Neuronal stem cell (in vitro differentiated cells): Measurements from ENCODE around the gene GPRC6A.
"Not testable (repeated sequence)": the region's sequence is repeated elsewhere in the genome, so short reads cannot be mapped to it uniquely, and the experiment has no call there.

Experiments used
- DNase-seq: peaks from one replicate; pipeline ENCODE4 v3.0.0-alpha.2; 2013; ENCODE audit warnings: low spot score
- H2AFZ ChIP-seq: one replicate; pipeline ENCODE4 v1.6.1; 2013; ENCODE audit warnings: mild to moderate bottlenecking, low read length, inconsistent platforms
- H2AK5ac ChIP-seq: 2 replicates; pipeline ENCODE4 v1.6.1; 2013; ENCODE audit warnings: low read depth, mild to moderate bottlenecking, inconsistent platforms, low read length, moderate library complexity, mixed read lengths
- H2BK120ac ChIP-seq: 2 replicates; pipeline ENCODE4 v1.6.1; 2013; ENCODE audit warnings: low read depth, mild to moderate bottlenecking, inconsistent platforms, low read length, moderate library complexity, mixed read lengths
- H2BK12ac ChIP-seq: one replicate; pipeline ENCODE4 v1.6.1; 2013; ENCODE audit warnings: low read length, inconsistent platforms
- H2BK15ac ChIP-seq: 2 replicates; pipeline ENCODE4 v1.6.1; 2013; ENCODE audit warnings: mild to moderate bottlenecking, low read length, inconsistent platforms, mixed read lengths
- H2BK5ac ChIP-seq: one replicate; pipeline ENCODE4 v1.6.1; 2013; ENCODE audit warnings: inconsistent platforms, mild to moderate bottlenecking, low read length, moderate library complexity
- H3K14ac ChIP-seq: one replicate; pipeline ENCODE4 v1.6.1; 2013; ENCODE audit warnings: low read length, inconsistent platforms
- H3K18ac ChIP-seq: 2 replicates; pipeline ENCODE4 v1.6.1; 2013; ENCODE audit warnings: low read length, inconsistent platforms
- H3K23ac ChIP-seq: 2 replicates; pipeline ENCODE4 v1.6.1; 2013; ENCODE audit warnings: low read depth, mild to moderate bottlenecking, mixed read lengths, low read length, inconsistent platforms; ENCODE audit not compliant: poor library complexity
- H3K27ac ChIP-seq: replicated peaks from 3 replicates; pipeline ENCODE4 v1.5.1; 2013; ENCODE audit warnings: low read length, inconsistent platforms
- H3K27me3 ChIP-seq, 3 experiments: 2 replicates each; pipeline ENCODE4 v1.6.1; 2013; ENCODE audit warnings: low read length in 3 of 3, mild to moderate bottlenecking in 2 of 3, inconsistent platforms in 1 of 3, low read depth in 1 of 3, mixed read lengths in 1 of 3, moderate library complexity in 1 of 3; ENCODE audit not compliant: control insufficient read depth in 3 of 3, insufficient read depth in 3 of 3
- H3K36me3 ChIP-seq, 2 donors: replicated peaks in 1 of 2; 2 replicates each; pipeline ENCODE4 v1.6.1; 2013; ENCODE audit warnings: low read length in 2 of 2; ENCODE audit not compliant: control insufficient read depth in 2 of 2, insufficient read depth in 2 of 2
- H3K4ac ChIP-seq: 2 replicates; pipeline ENCODE4 v1.6.1; 2013; ENCODE audit warnings: inconsistent platforms, mild to moderate bottlenecking, low read length, moderate library complexity
- H3K4me1 ChIP-seq, 2 donors: 1 replicate in 1 of 2; 2 replicates in 1 of 2; pipeline ENCODE4 v1.6.1; 2013; ENCODE audit warnings: low read length in 2 of 2, low read depth in 1 of 2; ENCODE audit not compliant: control insufficient read depth in 2 of 2, insufficient read depth in 1 of 2
- H3K4me2 ChIP-seq: one replicate; pipeline ENCODE4 v1.6.1; 2013; ENCODE audit warnings: mild to moderate bottlenecking, low read length, inconsistent platforms; ENCODE audit not compliant: insufficient read depth, poor library complexity, severe bottlenecking
- H3K4me3 ChIP-seq, 2 donors: 2 replicates each; pipeline ENCODE4 v1.5.1; 2013; ENCODE audit warnings: low read length in 2 of 2, mild to moderate bottlenecking in 2 of 2, inconsistent platforms in 1 of 2, moderate library complexity in 1 of 2
- H3K79me1 ChIP-seq: one replicate; pipeline ENCODE4 v1.6.1; 2013; ENCODE audit warnings: low read depth, mild to moderate bottlenecking, inconsistent platforms, low read length, moderate library complexity
- H3K9ac ChIP-seq: one replicate; pipeline ENCODE4 v1.6.1; 2013; ENCODE audit warnings: mild to moderate bottlenecking, low read depth, low read length, inconsistent platforms; ENCODE audit not compliant: poor library complexity
- H3K9me3 ChIP-seq, 2 donors: replicated peaks in 1 of 2; 2 replicates each; pipeline versions ENCODE3 to v1.6.1; 2013; ENCODE audit warnings: low read length in 2 of 2, mild to moderate bottlenecking in 2 of 2, inconsistent platforms in 1 of 2, low read depth in 1 of 2, mixed read lengths in 1 of 2, moderate library complexity in 1 of 2; ENCODE audit not compliant: control insufficient read depth in 2 of 2, insufficient read depth in 1 of 2
- H4K8ac ChIP-seq: one replicate; pipeline ENCODE4 v1.6.1; 2013; ENCODE audit warnings: low read depth, mild to moderate bottlenecking, inconsistent platforms, low read length, moderate library complexity
- H4K91ac ChIP-seq: one replicate; pipeline ENCODE4 v1.6.1; 2013; ENCODE audit warnings: low read length, low read depth, mild to moderate bottlenecking, inconsistent platforms; ENCODE audit not compliant: poor library complexity
- WGBS, 2 donors: extraction: QIAGEN DNeasy Blood & Tissue Kit; methylation state at CpG; one replicate each; pipeline ENCODE4 v1.1.7; 2013; ENCODE audit warnings: missing lambda C conversion rate in 2 of 2, mixed read lengths in 1 of 2; ENCODE audit not compliant: insufficient read length in 2 of 2, insufficient replicate concordance in 1 of 2; ENCODE audit errors: extremely low coverage in 2 of 2; 5-methylcytosine and 5-hydroxymethylcytosine counted together

The GPRC6A gene

GRCh38 chr6:116834526-116834925, 5.6 kb upstream of the GPRC6A start:
- H4K8ac ChIP-seq, H2BK12ac ChIP-seq, H3K14ac ChIP-seq, H3K79me1 ChIP-seq, H3K18ac ChIP-seq, H2AFZ ChIP-seq, H3K36me3 ChIP-seq, H3K27me3 ChIP-seq, H3K9me3 ChIP-seq, H3K4me1 ChIP-seq, H4K91ac ChIP-seq, H3K4me3 ChIP-seq, DNase-seq, H3K23ac ChIP-seq, H2BK5ac ChIP-seq, H2AK5ac ChIP-seq, H2BK120ac ChIP-seq, H3K27ac ChIP-seq, H3K4ac ChIP-seq, H2BK15ac ChIP-seq, H3K9ac ChIP-seq, H3K4me2 ChIP-seq: not testable (repeated sequence)
- WGBS, 2 donors = no CpG with 5 or more reads among the region's 2 CpGs

GRCh38 chr6:116827561-116828240, 1.2 kb downstream of the GPRC6A start:
- Histone ChIP-seq H2BK12ac (no peak overlapping the region), H3K4ac (no peak overlapping the region), H2BK120ac (no peak overlapping the region), H3K9ac (no peak overlapping the region), H2BK5ac (no peak overlapping the region), H3K27ac (no peak overlapping the region), H4K91ac (no peak overlapping the region), H3K9me3 (no peaks in the 10 kb centered on the region), H3K27me3 (no peaks in the 10 kb centered on the region), H2AK5ac (no peak overlapping the region), H2AFZ (no peak overlapping the region), H3K36me3 (no peaks in the 10 kb centered on the region), H3K23ac (no peak overlapping the region), H3K4me3 (no peak overlapping the region), H2BK15ac (no peak overlapping the region), H3K79me1 (no peaks in the 10 kb centered on the region), H3K18ac (no peak overlapping the region), H3K4me2 (no peak overlapping the region), H3K14ac (no peak overlapping the region), H3K4me1 (no peaks in the 10 kb centered on the region), H4K8ac (no peak overlapping the region)
- DNase-seq = no peak
- WGBS, 2 donors = no CpG with 5 or more reads among the region's 2 CpGs

- not testable (repeated sequence) for H3K4ac ChIP-seq, H3K23ac ChIP-seq, H4K91ac ChIP-seq, H3K27ac ChIP-seq, H3K4me1 ChIP-seq, H2BK12ac ChIP-seq, H3K4me3 ChIP-seq, H3K9ac ChIP-seq, H3K18ac ChIP-seq, H3K9me3 ChIP-seq, H2BK5ac ChIP-seq, H3K36me3 ChIP-seq, H3K27me3 ChIP-seq, H3K79me1 ChIP-seq, H2BK15ac ChIP-seq, H3K14ac ChIP-seq, H2AK5ac ChIP-seq, H2AFZ ChIP-seq, DNase-seq, H3K4me2 ChIP-seq, H2BK120ac ChIP-seq, H4K8ac ChIP-seq
- no CpG with 5 or more reads among the region's 15 CpGs for WGBS, 2 donors
These were observed 12.5 kb downstream of the GPRC6A start for GRCh38 chr6:116816336-116816735.

GRCh38 chr6:116812051-116812650, 16.7 kb downstream of the GPRC6A start:
- Histone ChIP-seq H2BK15ac (no peak overlapping the region), H3K23ac (no peak overlapping the region)
- no CpG with 5 or more reads among the region's 2 CpGs for WGBS, 2 donors

More at GRCh38 chr6:116812051-116812650, 16.7 kb downstream of the GPRC6A start:
- Histone ChIP-seq H3K18ac (no peak overlapping the region), H2BK12ac (no peak overlapping the region), H3K9me3 (no peaks in the 10 kb centered on the region), H3K79me1 (no peaks in the 10 kb centered on the region), H3K4me3 (no peak overlapping the region), H2BK5ac (no peak overlapping the region), H3K36me3 (no peaks in the 10 kb centered on the region), H3K27me3 (no peaks in the 10 kb centered on the region), H2AK5ac (no peak overlapping the region), H3K27ac (no peak overlapping the region), H3K14ac (no peak overlapping the region), H4K91ac (no peak overlapping the region), H3K4me2 (no peak overlapping the region), H4K8ac (no peak overlapping the region), H2AFZ (no peak overlapping the region), H3K9ac (no peak overlapping the region), H2BK120ac (no peak overlapping the region), H3K4ac (no peak overlapping the region), H3K4me1 (no peaks in the 10 kb centered on the region)
- no peak for DNase-seq
